ENCODE results near the gene DENND1B. TPM values are rescaled to one million over a fixed set of nuclear protein-coding genes. Genes with fewer than 3 reads are reported as not detected.

The DENND1B gene
- total RNA-seq, 1 experiment from 2014 or later: 14.1 TPM

DNA sequence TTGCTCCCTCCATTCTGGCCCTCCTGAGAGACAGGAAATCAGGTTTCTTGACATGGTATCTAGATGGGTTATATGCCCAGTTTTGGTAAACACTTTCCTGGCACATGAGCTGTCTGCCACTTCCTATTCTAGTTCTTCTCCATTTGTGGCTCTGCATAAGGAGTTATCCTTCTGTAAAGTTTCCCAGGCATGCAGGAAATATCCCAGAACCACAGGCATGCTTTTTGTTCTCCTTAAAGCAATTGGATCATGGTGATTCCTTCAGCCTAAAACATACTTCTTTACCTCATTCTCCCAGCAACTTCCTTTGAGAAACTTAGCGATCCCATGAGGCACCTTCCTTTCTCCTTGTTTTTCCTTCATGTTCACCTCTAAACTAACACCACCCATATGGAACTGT is 307.4 kb downstream of the DENND1B start:
- no TSS peak for BruUV-seq (replicated peaks)
- Histone ChIP-seq H3K4me1 (replicated peaks; ENCODE audit: insufficient read depth) (0 out of 2 replicates have a peak, but pooled peaks cover 3% of the 10 kb centered on the region), H3K4me3 (no peak overlapping the region), H3K36me3 (ENCODE audit: low read depth) (no peaks in the 10 kb centered on the region), H3K27me3 (ENCODE audit: insufficient read depth, low read depth) (no peaks in the 10 kb centered on the region), H2AFZ (no peak overlapping the region), H3K27ac (no peak overlapping the region), H3K79me2 (ENCODE audit: low read depth) (no peaks in the 10 kb centered on the region), H3K9me2 (ENCODE audit: insufficient read depth) (no peaks in the 10 kb centered on the region), H3K9me3 (ENCODE audit: insufficient read depth, low read depth) (no peaks in the 10 kb centered on the region), H3F3A (ENCODE audit: insufficient read depth, low read depth) (no peaks in the 10 kb centered on the region), H3K4me2 (no peak overlapping the region), H4K20me1 (ENCODE audit: insufficient read depth) (no peaks in the 10 kb centered on the region)
- CTCF ChIA-PET: no interaction called here
- POLR2A ChIA-PET (ENCODE audit: unreplicated experiment): no interaction called here
- no peak for DNase-seq
- TF ChIP-seq CTCF (conservative IDR thresholded peaks at IDR 0.05): no peak
- intact Hi-C loops (cut with micrococcal nuclease; ENCODE audit: unreplicated experiment): no loop called here

DNA sequence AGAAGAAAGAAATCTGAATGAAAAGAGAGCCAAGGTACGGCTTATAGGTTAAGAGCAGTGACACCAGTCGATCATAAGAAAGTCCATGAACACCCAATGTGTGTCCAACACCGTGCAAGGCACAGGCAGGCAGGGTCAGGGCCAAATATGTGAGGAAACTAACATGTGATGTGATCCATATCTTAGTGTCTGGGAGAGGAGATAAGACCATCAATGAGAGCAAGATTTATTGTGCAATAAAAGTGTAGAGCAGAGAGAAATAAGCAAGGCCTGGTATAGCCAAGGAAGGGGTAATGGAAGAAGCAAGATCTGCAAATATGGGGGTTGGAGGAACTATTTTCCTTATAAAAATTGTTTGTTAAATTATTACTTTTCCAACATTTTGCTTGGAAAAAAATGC is 308.5 kb downstream of the DENND1B start:
- Histone ChIP-seq H3K4me3 (no peak overlapping the region), H3K27ac (no peak overlapping the region), H3K9me3 (ENCODE audit: insufficient read depth, low read depth) (no peaks in the 10 kb centered on the region), H3K36me3 (ENCODE audit: low read depth) (no peaks in the 10 kb centered on the region), H3K9me2 (ENCODE audit: insufficient read depth) (no peaks in the 10 kb centered on the region), H3K4me1 (replicated peaks; ENCODE audit: insufficient read depth) (0 out of 2 replicates have a peak, but pooled peaks cover 6% of the 10 kb centered on the region), H3K27me3 (ENCODE audit: insufficient read depth, low read depth) (no peaks in the 10 kb centered on the region), H3F3A (ENCODE audit: insufficient read depth, low read depth) (no peaks in the 10 kb centered on the region), H2AFZ (no peak overlapping the region), H4K20me1 (ENCODE audit: insufficient read depth) (no peaks in the 10 kb centered on the region), H3K79me2 (ENCODE audit: low read depth) (no peaks in the 10 kb centered on the region), H3K4me2 (no peak overlapping the region)
- BruUV-seq (replicated peaks): no TSS peak
- ChIA-PET CTCF (no interaction called here), POLR2A (ENCODE audit: unreplicated experiment) (no interaction called here)
- intact Hi-C loops (cut with micrococcal nuclease; ENCODE audit: unreplicated experiment): no loop called here
- TF ChIP-seq EZH2 (IDR thresholded peaks at IDR 0.05; ENCODE audit: low read depth) (no peak), CTCF (conservative IDR thresholded peaks at IDR 0.05) (no peak)
- DNase-seq: no peak

DNA sequence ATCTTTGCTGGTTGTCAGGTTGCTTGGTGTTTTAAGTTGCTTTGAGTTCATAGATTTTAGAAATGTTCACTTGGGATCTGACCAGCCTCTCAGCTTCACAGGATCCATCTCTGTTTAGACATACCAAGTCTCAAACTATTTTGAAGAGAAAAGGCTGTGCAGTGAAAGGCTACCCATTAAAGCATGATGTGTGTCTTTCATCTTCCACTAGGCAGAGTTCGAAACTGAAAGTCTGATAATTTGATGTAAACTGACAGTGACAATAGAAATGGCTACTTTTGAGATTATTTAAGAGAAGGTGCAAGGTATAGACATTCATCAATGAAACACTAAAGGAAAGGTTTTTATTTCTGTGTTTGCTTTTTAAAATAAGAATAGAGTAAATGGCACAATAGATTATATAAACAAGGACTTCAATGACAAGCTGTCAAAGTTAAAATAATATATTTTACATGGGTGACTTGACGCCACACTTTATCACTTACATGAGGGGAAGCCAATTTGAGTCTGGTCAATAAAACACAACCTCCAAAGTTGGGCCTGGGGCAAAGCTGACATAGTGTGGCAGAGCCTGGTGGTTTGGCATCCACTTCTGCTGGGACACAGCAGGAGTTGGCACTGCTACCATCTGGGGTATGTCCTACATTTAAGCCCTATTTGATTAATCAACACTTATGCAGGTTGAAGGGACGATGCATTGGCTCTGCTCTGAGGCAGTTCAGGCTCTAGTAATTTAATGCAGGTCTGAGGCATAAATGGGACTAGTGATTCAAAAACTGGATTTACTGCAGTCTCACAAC is 309.6 kb downstream of the DENND1B start:
- Histone ChIP-seq H3F3A (ENCODE audit: insufficient read depth, low read depth) (no peaks in the 10 kb centered on the region), H3K9me2 (ENCODE audit: insufficient read depth) (no peaks in the 10 kb centered on the region), H3K4me3 (no peak overlapping the region), H3K27ac (no peak overlapping the region), H4K20me1 (ENCODE audit: insufficient read depth) (no peaks in the 10 kb centered on the region), H3K36me3 (ENCODE audit: low read depth) (no peaks in the 10 kb centered on the region), H2AFZ (peak overlapping the region; percentile 20; the same call in 1 of the 2 replicates), H3K4me2 (no peak overlapping the region), H3K79me2 (ENCODE audit: low read depth) (no peaks in the 10 kb centered on the region), H3K27me3 (ENCODE audit: insufficient read depth, low read depth) (no peaks in the 10 kb centered on the region), H3K4me1 (replicated peaks; ENCODE audit: insufficient read depth) (0 out of 2 replicates have a peak, but pooled peaks cover 6% of the 10 kb centered on the region), H3K9me3 (ENCODE audit: insufficient read depth, low read depth) (no peaks in the 10 kb centered on the region)
- intact Hi-C loops (cut with micrococcal nuclease; ENCODE audit: unreplicated experiment): no loop called here
- no peak for DNase-seq
- TF ChIP-seq CTCF (conservative IDR thresholded peaks at IDR 0.05): no peak
- no peak for TF ChIP-seq EZH2 (IDR thresholded peaks at IDR 0.05; ENCODE audit: low read depth)
- ChIA-PET POLR2A (ENCODE audit: unreplicated experiment) (interaction anchor here (0.6 kb wide), 1 partner anchor 340 kb away, joined by 3 read pairs; no protein-coding TSS in a partner anchor), CTCF (no interaction called here)
- BruUV-seq (replicated peaks): no TSS peak
